OCI-LY1 (cell line): ENCODE results near the gene RPL35A.

Experiments
- H2AFZ ChIP-seq: fragments of 200-600 bp; sonication (generic), shearing (Covaris generic); 2 replicates; pipeline ENCODE4 v1.6.0; 2014; ENCODE audit warnings: antibody characterized with exemption, mild to moderate bottlenecking, low read length
- H3F3A ChIP-seq: fragments of 200-600 bp; sonication (generic), shearing (Covaris generic); 2 replicates; pipeline ENCODE4 v1.6.0; 2014; ENCODE audit warnings: mild to moderate bottlenecking, antibody characterized with exemption, low read length, moderate library complexity; ENCODE audit not compliant: insufficient read depth
- H3K27ac ChIP-seq: fragments of 200-600 bp; sonication (generic); 2 replicates; pipeline ENCODE4 v1.5.1; 2014; ENCODE audit warnings: low read length, mixed run types, mild to moderate bottlenecking, low read depth; ENCODE audit not compliant: poor library complexity, severe bottlenecking
- H3K27me3 ChIP-seq: fragments of 200-600 bp; sonication (generic); 2 replicates; pipeline ENCODE4 v1.6.0; 2014; ENCODE audit warnings: antibody characterized with exemption, mild to moderate bottlenecking, low read length, moderate library complexity; ENCODE audit not compliant: insufficient read depth
- H3K36me3 ChIP-seq: fragments of 200-600 bp; sonication (generic); 2 replicates; pipeline ENCODE4 v1.6.1; 2014; ENCODE audit warnings: mild to moderate bottlenecking, antibody characterized with exemption, low read length, moderate library complexity, mixed read lengths; ENCODE audit not compliant: insufficient read depth
- H3K4me1 ChIP-seq: fragments of 200-600 bp; sonication (generic); 2 replicates; pipeline ENCODE4 v1.5.1; 2014; ENCODE audit warnings: mild to moderate bottlenecking, low read length, moderate library complexity; ENCODE audit not compliant: insufficient read depth, severe bottlenecking
- H3K4me2 ChIP-seq: fragments of 200-600 bp; sonication (generic), shearing (Covaris generic); 2 replicates; pipeline ENCODE4 v1.6.1; 2014; ENCODE audit warnings: low read length
- H3K4me3 ChIP-seq: fragments of 200-600 bp; sonication (generic); 2 replicates; pipeline ENCODE4 v1.5.1; 2014; ENCODE audit warnings: low read length, low read depth, mild to moderate bottlenecking, mixed read lengths; ENCODE audit not compliant: poor library complexity, severe bottlenecking
- H3K79me2 ChIP-seq: fragments of 200-600 bp; shearing (Covaris generic); 2 replicates; pipeline ENCODE4 v1.6.1; 2016; ENCODE audit warnings: mixed run types, low read length, mixed read lengths; ENCODE audit not compliant: insufficient read depth
- H3K9ac ChIP-seq: fragments of 200-600 bp; sonication (generic), shearing (Covaris generic); 2 replicates; pipeline ENCODE4 v1.6.1; 2014; ENCODE audit warnings: mild to moderate bottlenecking, low read length, mixed read lengths
- H3K9me2 ChIP-seq: fragments of 200-600 bp; sonication (generic), shearing (Covaris generic); 2 replicates; pipeline ENCODE4 v1.6.1; 2014; ENCODE audit warnings: low read depth, mild to moderate bottlenecking, low read length, mixed read lengths
- H3K9me3 ChIP-seq: fragments of 200-600 bp; shearing (Covaris generic); 2 replicates; pipeline ENCODE4 v1.6.1; 2014; ENCODE audit warnings: low read length, mixed read lengths
- H4K20me1 ChIP-seq: fragments of 200-600 bp; sonication (generic), shearing (Covaris generic); 2 replicates; pipeline ENCODE4 v1.6.0; 2016; ENCODE audit warnings: mild to moderate bottlenecking, low read length; ENCODE audit not compliant: insufficient read depth
- CTCF ChIP-seq: fragments of 200-600 bp; sonication (generic), shearing (Covaris generic); IDR thresholded peaks from 2 replicates; pipeline ENCODE4 v1.5.1; 2017; ENCODE audit warnings: mild to moderate bottlenecking, antibody characterized with exemption, low read length, moderate library complexity, mixed read lengths
- EZH2 ChIP-seq: fragments of 200-600 bp; sonication (generic), shearing (Covaris generic); IDR thresholded peaks from 2 replicates; pipeline ENCODE4 v1.8.0; 2017; ENCODE audit warnings: borderline replicate concordance, mixed run types, mild to moderate bottlenecking, antibody characterized with exemption, low read length, moderate library complexity, mixed read lengths

RPL35A gene

DNA sequence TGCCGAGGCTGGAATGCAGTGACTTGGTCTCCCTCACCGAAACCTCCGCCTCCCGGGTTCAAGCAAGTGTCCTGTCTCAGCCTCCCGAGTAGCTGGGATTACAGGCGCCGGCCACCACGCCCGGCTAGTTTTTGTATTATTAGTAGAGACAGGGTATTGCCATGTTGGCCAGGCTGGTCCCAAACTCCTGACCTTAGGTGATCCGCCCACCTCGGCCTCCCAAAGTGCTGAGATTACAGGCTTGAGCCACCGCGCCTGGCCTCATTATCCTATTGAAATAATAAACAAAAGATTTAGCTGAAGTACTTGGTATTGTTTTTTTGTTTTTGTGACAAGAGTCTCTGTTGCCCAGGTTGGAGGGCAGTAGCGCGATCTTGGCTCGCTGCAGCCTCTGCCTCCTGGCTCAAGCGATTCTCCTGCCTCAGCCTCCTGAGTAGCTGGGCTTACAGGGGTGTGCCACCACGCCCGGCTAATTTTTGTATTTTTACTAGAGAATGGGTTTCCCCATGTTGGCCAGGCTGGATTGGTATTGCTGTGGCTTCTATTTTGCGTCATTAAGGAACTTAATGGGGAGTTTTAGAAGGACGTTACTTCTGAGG is 1.5 kb downstream of the RPL35A start:
- peaks cover 63% of the 10 kb centered on the region for H3K36me3 ChIP-seq
- no peak overlapping the region for H2AFZ ChIP-seq
- H4K20me1 ChIP-seq: no peaks in the 10 kb centered on the region
- H3K27me3 ChIP-seq: no peaks in the 10 kb centered on the region
- peaks cover 20% of the 10 kb centered on the region for H3K79me2 ChIP-seq
- no peaks in the 10 kb centered on the region for H3K9me2 ChIP-seq
- H3K9me3 ChIP-seq: no peaks in the 10 kb centered on the region
- H3F3A ChIP-seq: peaks cover 5% of the 10 kb centered on the region; the same call in 1 of the 2 replicates
- H3K4me2 ChIP-seq: peak overlapping the region; percentile 79
- peak overlapping the region; percentile 81 for H3K4me3 ChIP-seq
- H3K9ac ChIP-seq: peak overlapping the region; percentile 92
- TF ChIP-seq EZH2 (no peak), CTCF (no peak)
- H3K4me1 ChIP-seq: peaks cover 25% of the 10 kb centered on the region
- H3K27ac ChIP-seq: peak overlapping the region; percentile 61

DNA sequence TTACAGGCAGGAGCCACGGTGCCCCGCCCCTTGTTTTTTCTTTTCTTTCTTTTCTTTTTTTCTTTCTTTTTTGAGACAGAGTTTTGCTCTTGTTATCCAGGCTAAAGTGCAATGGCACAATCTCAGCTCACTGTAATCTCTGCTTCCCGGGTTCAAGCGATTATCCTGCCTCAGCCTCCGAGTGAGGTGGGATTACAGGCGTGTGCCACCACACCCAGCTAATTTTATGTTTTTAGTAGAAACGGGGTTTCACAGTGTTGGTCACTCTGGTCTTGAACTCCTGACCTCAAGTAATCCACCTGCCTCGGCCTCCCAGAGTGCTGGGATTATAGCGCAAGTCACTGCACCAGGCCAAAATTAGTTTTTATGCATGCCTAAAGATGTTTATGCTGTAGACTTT is 2.5 kb downstream of the RPL35A start:
- Histone ChIP-seq H4K20me1 (no peaks in the 10 kb centered on the region), H3K36me3 (peaks cover 72% of the 10 kb centered on the region), H3K27me3 (no peaks in the 10 kb centered on the region), H3K27ac (no peak overlapping the region), H3K9me3 (no peaks in the 10 kb centered on the region), H3K9me2 (no peaks in the 10 kb centered on the region), H3K4me3 (no peak overlapping the region), H3K79me2 (peaks cover 20% of the 10 kb centered on the region), H3K4me1 (peaks cover 28% of the 10 kb centered on the region), H2AFZ (no peak overlapping the region), H3K4me2 (no peak overlapping the region), H3F3A (peaks cover 14% of the 10 kb centered on the region), H3K9ac (no peak overlapping the region)
- TF ChIP-seq CTCF (no peak), EZH2 (no peak)

DNA sequence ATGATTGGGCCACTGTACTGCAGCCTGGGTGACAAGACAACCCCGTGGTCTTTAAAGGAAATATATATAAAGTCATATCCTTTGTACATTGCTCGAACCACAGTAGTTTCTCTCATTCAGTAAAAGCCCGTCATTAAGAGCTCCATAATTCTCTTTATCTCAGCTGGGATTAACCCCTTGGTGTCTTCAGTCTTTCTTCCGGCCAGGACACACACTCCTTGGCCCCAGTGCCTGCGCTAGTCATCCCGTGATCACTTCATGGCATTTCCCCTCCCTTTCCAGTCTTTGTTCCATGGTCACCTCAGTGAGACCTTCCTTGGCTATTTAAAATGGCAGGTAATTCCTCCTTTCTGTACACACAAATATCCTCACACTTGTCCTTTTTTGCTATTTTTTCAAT is 3.3 kb downstream of the RPL35A start:
- no peak overlapping the region for H3K4me2 ChIP-seq
- H3K27me3 ChIP-seq: no peaks in the 10 kb centered on the region
- H3K9ac ChIP-seq: no peak overlapping the region
- H3K79me2 ChIP-seq: peaks cover 20% of the 10 kb centered on the region
- no peaks in the 10 kb centered on the region for H3K9me2 ChIP-seq
- H3K27ac ChIP-seq: no peak overlapping the region
- H3K9me3 ChIP-seq: no peaks in the 10 kb centered on the region
- no peak overlapping the region for H3K4me3 ChIP-seq
- peaks cover 18% of the 10 kb centered on the region for H3F3A ChIP-seq
- peaks cover 78% of the 10 kb centered on the region for H3K36me3 ChIP-seq
- peaks cover 37% of the 10 kb centered on the region for H3K4me1 ChIP-seq
- TF ChIP-seq CTCF: no peak
- TF ChIP-seq EZH2: no peak
- H2AFZ ChIP-seq: no peak overlapping the region
- no peaks in the 10 kb centered on the region for H4K20me1 ChIP-seq
